Kidney epithelial cell (primary cell): Measurements from ENCODE around the gene FGGY. TPM values are rescaled to one million over a fixed set of nuclear protein-coding genes. Genes with fewer than 3 reads are reported as not detected.
"Not testable (repeated sequence)": the region's sequence is repeated elsewhere in the genome, so short reads cannot be mapped to it uniquely, and the experiment has no call there.

Source experiments
- DNase-seq: peaks from one replicate; pipeline ENCODE4 v3.0.0-alpha.2; 2010; ENCODE audit warnings: low read depth
- H3K27me3 ChIP-seq: 2 replicates; pipeline ENCODE4 v1.6.0; 2011; ENCODE audit warnings: low read length; ENCODE audit not compliant: control insufficient read depth, insufficient read depth
- H3K36me3 ChIP-seq: 2 replicates; pipeline ENCODE4 v1.5.1; 2011; ENCODE audit warnings: low read length; ENCODE audit not compliant: control insufficient read depth, insufficient read depth
- H3K4me3 ChIP-seq: 2 replicates; pipeline ENCODE4 v1.5.1; 2011; ENCODE audit warnings: low read depth, mild to moderate bottlenecking, control low read depth, low read length
- CTCF ChIP-seq: IDR thresholded peaks from 2 replicates; pipeline ENCODE4 v1.5.1; 2011; ENCODE audit warnings: mild to moderate bottlenecking, moderate library complexity, low read length, control low read depth, inconsistent platforms; ENCODE audit not compliant: insufficient read depth, poor library complexity, severe bottlenecking
- total RNA-seq: library from RNA; depleted of rRNA; stranded (reverse); fragments of >200 nt; gene quantifications from 2 replicates; pipeline ENCODE4 v1.2.3, GENCODE V29; 2015

The FGGY gene
- total RNA-seq, 1 donor from 2014 or later: 8.6 TPM

- Histone ChIP-seq H3K4me3 (no peak overlapping the region), H3K36me3 (no peaks in the 10 kb centered on the region), H3K27me3 (no peaks in the 10 kb centered on the region)
- DNase-seq: no peak
- no peak for TF ChIP-seq CTCF
Observed at GRCh38 chr1:59298710-59299346, 1.9 kb downstream of the FGGY start.

GRCh38 chr1:59299670-59300069, 2.8 kb downstream of the FGGY start:
- H3K36me3 ChIP-seq, H3K4me3 ChIP-seq, DNase-seq, H3K27me3 ChIP-seq: not testable (repeated sequence)

- Histone ChIP-seq H3K36me3 (no peaks in the 10 kb centered on the region), H3K27me3 (no peaks in the 10 kb centered on the region), H3K4me3 (no peak overlapping the region)
- no peak for DNase-seq
- no peak for TF ChIP-seq CTCF
Observed at GRCh38 chr1:59302297-59302696, 5.4 kb downstream of the FGGY start.

GRCh38 chr1:59302871-59303270, 6.0 kb downstream of the FGGY start:
- no peak for TF ChIP-seq CTCF
- Histone ChIP-seq H3K4me3 (no peak overlapping the region), H3K27me3 (no peaks in the 10 kb centered on the region), H3K36me3 (no peaks in the 10 kb centered on the region)
- DNase-seq: no peak

GRCh38 chr1:59305188-59305587, 8.3 kb downstream of the FGGY start:
- H3K36me3 ChIP-seq: no peaks in the 10 kb centered on the region
- no peak for DNase-seq
- no peaks in the 10 kb centered on the region for H3K27me3 ChIP-seq
- TF ChIP-seq CTCF: no peak
- no peak overlapping the region for H3K4me3 ChIP-seq

GRCh38 chr1:59307591-59307990, 10.7 kb downstream of the FGGY start:
- no peak for DNase-seq
- no peak overlapping the region for H3K4me3 ChIP-seq
- H3K27me3 ChIP-seq: no peaks in the 10 kb centered on the region
- H3K36me3 ChIP-seq: no peaks in the 10 kb centered on the region
- no peak for TF ChIP-seq CTCF
